GM23338 (cell line): Measurements from ENCODE around the gene GPR162. TPM values are rescaled to one million over a fixed set of nuclear protein-coding genes. Genes with fewer than 3 reads are reported as not detected.

Source experiments
- ATAC-seq: fragments of 200-7000 bp; cut with Tn5 transposase; 3 replicates; pipeline ENCODE4 v1.9.1; 2020
- DNase-seq: peaks from one replicate; pipeline ENCODE4 v3.0.0-alpha.2; 2015; ENCODE audit warnings: low spot score
- H2AFZ ChIP-seq: fragments of 200-600 bp; sonication (generic); 2 replicates; pipeline ENCODE4 v1.8.0; 2016; ENCODE audit warnings: antibody characterized with exemption, mild to moderate bottlenecking, moderate library complexity
- H3F3A ChIP-seq: fragments of 200-600 bp; sonication (generic); replicated peaks from 2 replicates; pipeline ENCODE4 v1.8.0; 2017; ENCODE audit warnings: antibody characterized with exemption, mixed run types, low read depth
- H3K27ac ChIP-seq: fragments of 200-600 bp; sonication (generic); 2 replicates; pipeline ENCODE4 v1.6.1; 2016; ENCODE audit warnings: low read depth
- H3K27me3 ChIP-seq: fragments of 200-600 bp; sonication (generic); 2 replicates; pipeline ENCODE4 v1.8.0; 2016; ENCODE audit warnings: mild to moderate bottlenecking, mixed run types, moderate library complexity; ENCODE audit not compliant: insufficient read depth
- H3K36me3 ChIP-seq: fragments of 200-600 bp; sonication (generic); 2 replicates; pipeline ENCODE4 v1.8.0; 2016; ENCODE audit warnings: mild to moderate bottlenecking; ENCODE audit not compliant: insufficient read depth
- H3K4me1 ChIP-seq: fragments of 200-600 bp; sonication (generic); 2 replicates; pipeline ENCODE4 v1.8.0; 2016; ENCODE audit warnings: mild to moderate bottlenecking, moderate library complexity; ENCODE audit not compliant: insufficient read depth
- H3K4me2 ChIP-seq: fragments of 200-600 bp; sonication (generic); 2 replicates; pipeline ENCODE4 v1.7.1; 2017; ENCODE audit warnings: mixed run types
- H3K4me3 ChIP-seq: fragments of 200-600 bp; sonication (generic); 2 replicates; pipeline ENCODE4 v1.6.1; 2016; ENCODE audit warnings: mixed run types
- H3K79me2 ChIP-seq: fragments of 200-600 bp; sonication (generic); replicated peaks from 2 replicates; pipeline ENCODE4 v1.8.0; 2017; ENCODE audit warnings: mild to moderate bottlenecking; ENCODE audit not compliant: insufficient read depth
- H3K9me2 ChIP-seq: fragments of 200-600 bp; sonication (generic); 2 replicates; pipeline ENCODE4 v1.8.0; 2017; ENCODE audit not compliant: insufficient read depth
- H4K20me1 ChIP-seq: fragments of 200-600 bp; sonication (generic); replicated peaks from 2 replicates; pipeline ENCODE4 v1.8.0; 2017; ENCODE audit warnings: mild to moderate bottlenecking; ENCODE audit not compliant: insufficient read depth
- H3K27ac Mint-ChIP-seq: 2 replicates; pipeline ENCODE4 v1.8.0; 2020; ENCODE audit warnings: inconsistent platforms, mild to moderate bottlenecking, moderate library complexity, mixed read lengths
- H3K27me3 Mint-ChIP-seq: 3 replicates; pipeline ENCODE4 v1.8.0; 2022; ENCODE audit warnings: low read depth, mild to moderate bottlenecking, moderate library complexity, mixed read lengths, inconsistent platforms; ENCODE audit not compliant: insufficient read depth, poor library complexity
- H3K36me3 Mint-ChIP-seq: 3 replicates; pipeline ENCODE4 v1.8.0; 2021; ENCODE audit warnings: low read depth, mild to moderate bottlenecking, inconsistent platforms, moderate library complexity, mixed read lengths
- H3K4me1 Mint-ChIP-seq: 3 replicates; pipeline ENCODE4 v1.8.0; 2020; ENCODE audit warnings: mild to moderate bottlenecking, inconsistent platforms, mixed read lengths
- H3K4me3 Mint-ChIP-seq: 3 replicates; pipeline ENCODE4 v1.8.0; 2021; ENCODE audit warnings: moderate library complexity, mild to moderate bottlenecking, inconsistent platforms, mixed read lengths
- H3K9me3 Mint-ChIP-seq: 3 replicates; pipeline ENCODE4 v1.8.0; 2020; ENCODE audit warnings: moderate library complexity, mild to moderate bottlenecking, inconsistent platforms, mixed read lengths
- CREB1 ChIP-seq: fragments of 250-450 bp; sonication (Bioruptor Pico); IDR thresholded peaks from 2 replicates; pipeline ENCODE4 v1.5.0; 2020; ENCODE audit warnings: low read depth, mild to moderate bottlenecking, moderate library complexity
- EZH2 ChIP-seq: fragments of 200-600 bp; sonication (generic); IDR thresholded peaks from one replicate; pipeline ENCODE4 v1.8.0; 2017; ENCODE audit warnings: antibody characterized with exemption, mild to moderate bottlenecking, low read depth; ENCODE audit not compliant: unreplicated experiment
- EZH2phosphoT487 ChIP-seq: fragments of 200-600 bp; sonication (generic); IDR thresholded peaks from one replicate; pipeline ENCODE4 v1.8.1; 2018; ENCODE audit warnings: antibody characterized with exemption; ENCODE audit not compliant: unreplicated experiment
- POLR2AphosphoS5 ChIP-seq: IDR thresholded peaks from 2 replicates; pipeline ENCODE4 v1.6.1; 2016; ENCODE audit warnings: antibody characterized with exemption, low read depth
- ZNF114 ChIP-seq: fragments of 250-450 bp; sonication (Bioruptor Pico); IDR thresholded peaks from 2 replicates; pipeline ENCODE4 v1.5.0; 2020; ENCODE audit warnings: mild to moderate bottlenecking, moderate library complexity
- ZNF331 ChIP-seq: fragments of 250-450 bp; sonication (Bioruptor Pico); IDR thresholded peaks from 2 replicates; pipeline ENCODE4 v1.5.0; 2020; ENCODE audit warnings: low read depth, mild to moderate bottlenecking, moderate library complexity
- polyA plus RNA-seq: library from polyadenylated mRNA; unstranded; fragments of >200 nt; fragmentation: Nextera tagmentation; extraction: Ambion mirVana; gene quantifications from 2 replicates; pipeline ENCODE4 v1.2.1, GENCODE V29; 2016
- total RNA-seq: library from RNA; depleted of rRNA; stranded (reverse); fragments of >200 nt; shearing (Covaris generic); gene quantifications from 2 replicates; pipeline ENCODE4 v1.2.3, GENCODE V29; 2014
- TF ChIP-seq, protein P1 (sequence below), 2 experiments: fragments of 200-600 bp in 1 of 2; sonication (generic) in 1 of 2; conservative IDR thresholded peaks; 2 replicates each; pipeline versions ENCODE4 v1.5.1 to v1.6.1; 2016 to 2017; ENCODE audit warnings: antibody characterized with exemption in 2 of 2, low read depth in 2 of 2, mild to moderate bottlenecking in 2 of 2, moderate library complexity in 1 of 2
- TF ChIP-seq, protein P2 (sequence below): IDR thresholded peaks from one replicate; pipeline ENCODE4 v1.6.1; 2018; ENCODE audit warnings: antibody characterized with exemption; ENCODE audit not compliant: unreplicated experiment
- TF ChIP-seq, protein P3 (sequence below): fragments of 250-450 bp; sonication (Bioruptor Pico); IDR thresholded peaks from 2 replicates; pipeline ENCODE4 v1.5.0; 2020; ENCODE audit warnings: mild to moderate bottlenecking, moderate library complexity

Gene GPR162
- total and polyA plus RNA-seq, 2 experiments from 2014 or later = 4.7 to 5.0 TPM

DNA sequence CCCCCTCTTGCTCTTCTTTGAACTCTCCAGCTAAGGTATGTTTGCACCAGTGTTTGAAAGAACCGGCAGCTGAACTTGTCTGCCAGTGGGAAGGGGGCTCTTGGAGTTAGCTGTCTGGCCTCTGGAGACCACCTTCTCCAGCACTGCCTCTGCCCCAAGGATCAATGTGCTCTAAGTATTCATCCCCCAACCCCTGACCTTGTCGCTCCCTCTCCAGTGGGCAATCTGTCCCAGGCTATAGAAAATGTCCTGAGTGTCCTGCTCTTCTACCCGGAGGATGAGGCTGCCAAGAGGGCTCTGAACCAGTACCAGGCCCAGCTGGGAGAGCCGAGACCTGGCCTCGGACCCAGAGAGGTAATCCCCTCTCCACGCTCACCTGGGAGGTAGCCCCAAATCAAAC lies 9.4 kb downstream of the GPR162 start (continued):
- TF ChIP-seq, protein P1, sequence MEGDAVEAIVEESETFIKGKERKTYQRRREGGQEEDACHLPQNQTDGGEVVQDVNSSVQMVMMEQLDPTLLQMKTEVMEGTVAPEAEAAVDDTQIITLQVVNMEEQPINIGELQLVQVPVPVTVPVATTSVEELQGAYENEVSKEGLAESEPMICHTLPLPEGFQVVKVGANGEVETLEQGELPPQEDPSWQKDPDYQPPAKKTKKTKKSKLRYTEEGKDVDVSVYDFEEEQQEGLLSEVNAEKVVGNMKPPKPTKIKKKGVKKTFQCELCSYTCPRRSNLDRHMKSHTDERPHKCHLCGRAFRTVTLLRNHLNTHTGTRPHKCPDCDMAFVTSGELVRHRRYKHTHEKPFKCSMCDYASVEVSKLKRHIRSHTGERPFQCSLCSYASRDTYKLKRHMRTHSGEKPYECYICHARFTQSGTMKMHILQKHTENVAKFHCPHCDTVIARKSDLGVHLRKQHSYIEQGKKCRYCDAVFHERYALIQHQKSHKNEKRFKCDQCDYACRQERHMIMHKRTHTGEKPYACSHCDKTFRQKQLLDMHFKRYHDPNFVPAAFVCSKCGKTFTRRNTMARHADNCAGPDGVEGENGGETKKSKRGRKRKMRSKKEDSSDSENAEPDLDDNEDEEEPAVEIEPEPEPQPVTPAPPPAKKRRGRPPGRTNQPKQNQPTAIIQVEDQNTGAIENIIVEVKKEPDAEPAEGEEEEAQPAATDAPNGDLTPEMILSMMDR (conservative IDR thresholded peaks at IDR 0.05; ENCODE audit: low read depth in 2 of 2) = no peak
- TF ChIP-seq EZH2 (no peak), ZNF331 (CRISPR knock-in tag) (no peak), ZNF114 (no peak), EZH2phosphoT487 (no peak)
- TF ChIP-seq, protein P2, sequence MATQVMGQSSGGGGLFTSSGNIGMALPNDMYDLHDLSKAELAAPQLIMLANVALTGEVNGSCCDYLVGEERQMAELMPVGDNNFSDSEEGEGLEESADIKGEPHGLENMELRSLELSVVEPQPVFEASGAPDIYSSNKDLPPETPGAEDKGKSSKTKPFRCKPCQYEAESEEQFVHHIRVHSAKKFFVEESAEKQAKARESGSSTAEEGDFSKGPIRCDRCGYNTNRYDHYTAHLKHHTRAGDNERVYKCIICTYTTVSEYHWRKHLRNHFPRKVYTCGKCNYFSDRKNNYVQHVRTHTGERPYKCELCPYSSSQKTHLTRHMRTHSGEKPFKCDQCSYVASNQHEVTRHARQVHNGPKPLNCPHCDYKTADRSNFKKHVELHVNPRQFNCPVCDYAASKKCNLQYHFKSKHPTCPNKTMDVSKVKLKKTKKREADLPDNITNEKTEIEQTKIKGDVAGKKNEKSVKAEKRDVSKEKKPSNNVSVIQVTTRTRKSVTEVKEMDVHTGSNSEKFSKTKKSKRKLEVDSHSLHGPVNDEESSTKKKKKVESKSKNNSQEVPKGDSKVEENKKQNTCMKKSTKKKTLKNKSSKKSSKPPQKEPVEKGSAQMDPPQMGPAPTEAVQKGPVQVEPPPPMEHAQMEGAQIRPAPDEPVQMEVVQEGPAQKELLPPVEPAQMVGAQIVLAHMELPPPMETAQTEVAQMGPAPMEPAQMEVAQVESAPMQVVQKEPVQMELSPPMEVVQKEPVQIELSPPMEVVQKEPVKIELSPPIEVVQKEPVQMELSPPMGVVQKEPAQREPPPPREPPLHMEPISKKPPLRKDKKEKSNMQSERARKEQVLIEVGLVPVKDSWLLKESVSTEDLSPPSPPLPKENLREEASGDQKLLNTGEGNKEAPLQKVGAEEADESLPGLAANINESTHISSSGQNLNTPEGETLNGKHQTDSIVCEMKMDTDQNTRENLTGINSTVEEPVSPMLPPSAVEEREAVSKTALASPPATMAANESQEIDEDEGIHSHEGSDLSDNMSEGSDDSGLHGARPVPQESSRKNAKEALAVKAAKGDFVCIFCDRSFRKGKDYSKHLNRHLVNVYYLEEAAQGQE = no peak

DNA sequence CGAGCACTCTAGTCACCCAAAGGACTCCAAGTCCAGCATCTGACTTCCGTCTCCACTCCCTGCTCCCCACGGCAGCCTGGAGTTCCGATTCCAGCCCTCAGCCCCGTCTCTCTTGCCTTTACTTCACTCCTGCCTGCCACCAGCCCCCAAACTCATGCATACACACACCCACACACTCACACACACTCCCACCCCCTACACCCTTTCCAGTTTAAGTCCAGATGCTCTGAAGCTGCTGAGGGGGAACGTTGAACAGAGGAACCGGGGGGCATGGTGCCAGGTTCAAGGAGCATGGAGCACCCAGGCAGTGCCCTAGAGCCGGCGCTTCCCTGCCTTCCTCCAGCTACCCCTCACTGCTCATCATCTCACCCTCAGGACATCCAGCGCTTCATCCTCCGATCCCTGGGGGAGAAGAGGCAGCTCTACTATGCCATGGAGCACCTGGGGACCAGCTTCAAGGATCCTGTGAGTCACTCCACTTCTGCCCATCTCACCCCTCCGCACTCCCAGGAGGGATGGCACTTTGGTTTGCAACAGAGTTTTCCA lies 9.9 kb downstream of the GPR162 start:
- Histone ChIP-seq H3F3A (peaks cover 27% of the 10 kb centered on the region), H3K27ac (no peak overlapping the region), H3K4me2 (no peak overlapping the region), H3K9me2 (no peaks in the 10 kb centered on the region), H3K36me3 (peaks cover 3% of the 10 kb centered on the region; the same call in 1 of the 2 replicates), H2AFZ (no peak overlapping the region), H3K79me2 (peaks cover 9% of the 10 kb centered on the region), H3K27me3 (peaks cover 4% of the 10 kb centered on the region; the same call in 1 of the 2 replicates), H3K4me1 (peaks cover 16% of the 10 kb centered on the region), H4K20me1 (peaks cover 3% of the 10 kb centered on the region; the same call in 1 of the 2 replicates), H3K4me3 (no peak overlapping the region)
- Mint-ChIP-seq H3K4me3 (no peak overlapping the region), H3K36me3 (peaks cover 58% of the 10 kb centered on the region), H3K9me3 (no peaks in the 10 kb centered on the region), H3K27ac (no peak overlapping the region), H3K27me3 (peaks cover 22% of the 10 kb centered on the region), H3K4me1 (peaks cover 27% of the 10 kb centered on the region)
- ATAC-seq = no peak
- DNase-seq = no peak
- TF ChIP-seq EZH2 = no peak
- TF ChIP-seq, protein P3, sequence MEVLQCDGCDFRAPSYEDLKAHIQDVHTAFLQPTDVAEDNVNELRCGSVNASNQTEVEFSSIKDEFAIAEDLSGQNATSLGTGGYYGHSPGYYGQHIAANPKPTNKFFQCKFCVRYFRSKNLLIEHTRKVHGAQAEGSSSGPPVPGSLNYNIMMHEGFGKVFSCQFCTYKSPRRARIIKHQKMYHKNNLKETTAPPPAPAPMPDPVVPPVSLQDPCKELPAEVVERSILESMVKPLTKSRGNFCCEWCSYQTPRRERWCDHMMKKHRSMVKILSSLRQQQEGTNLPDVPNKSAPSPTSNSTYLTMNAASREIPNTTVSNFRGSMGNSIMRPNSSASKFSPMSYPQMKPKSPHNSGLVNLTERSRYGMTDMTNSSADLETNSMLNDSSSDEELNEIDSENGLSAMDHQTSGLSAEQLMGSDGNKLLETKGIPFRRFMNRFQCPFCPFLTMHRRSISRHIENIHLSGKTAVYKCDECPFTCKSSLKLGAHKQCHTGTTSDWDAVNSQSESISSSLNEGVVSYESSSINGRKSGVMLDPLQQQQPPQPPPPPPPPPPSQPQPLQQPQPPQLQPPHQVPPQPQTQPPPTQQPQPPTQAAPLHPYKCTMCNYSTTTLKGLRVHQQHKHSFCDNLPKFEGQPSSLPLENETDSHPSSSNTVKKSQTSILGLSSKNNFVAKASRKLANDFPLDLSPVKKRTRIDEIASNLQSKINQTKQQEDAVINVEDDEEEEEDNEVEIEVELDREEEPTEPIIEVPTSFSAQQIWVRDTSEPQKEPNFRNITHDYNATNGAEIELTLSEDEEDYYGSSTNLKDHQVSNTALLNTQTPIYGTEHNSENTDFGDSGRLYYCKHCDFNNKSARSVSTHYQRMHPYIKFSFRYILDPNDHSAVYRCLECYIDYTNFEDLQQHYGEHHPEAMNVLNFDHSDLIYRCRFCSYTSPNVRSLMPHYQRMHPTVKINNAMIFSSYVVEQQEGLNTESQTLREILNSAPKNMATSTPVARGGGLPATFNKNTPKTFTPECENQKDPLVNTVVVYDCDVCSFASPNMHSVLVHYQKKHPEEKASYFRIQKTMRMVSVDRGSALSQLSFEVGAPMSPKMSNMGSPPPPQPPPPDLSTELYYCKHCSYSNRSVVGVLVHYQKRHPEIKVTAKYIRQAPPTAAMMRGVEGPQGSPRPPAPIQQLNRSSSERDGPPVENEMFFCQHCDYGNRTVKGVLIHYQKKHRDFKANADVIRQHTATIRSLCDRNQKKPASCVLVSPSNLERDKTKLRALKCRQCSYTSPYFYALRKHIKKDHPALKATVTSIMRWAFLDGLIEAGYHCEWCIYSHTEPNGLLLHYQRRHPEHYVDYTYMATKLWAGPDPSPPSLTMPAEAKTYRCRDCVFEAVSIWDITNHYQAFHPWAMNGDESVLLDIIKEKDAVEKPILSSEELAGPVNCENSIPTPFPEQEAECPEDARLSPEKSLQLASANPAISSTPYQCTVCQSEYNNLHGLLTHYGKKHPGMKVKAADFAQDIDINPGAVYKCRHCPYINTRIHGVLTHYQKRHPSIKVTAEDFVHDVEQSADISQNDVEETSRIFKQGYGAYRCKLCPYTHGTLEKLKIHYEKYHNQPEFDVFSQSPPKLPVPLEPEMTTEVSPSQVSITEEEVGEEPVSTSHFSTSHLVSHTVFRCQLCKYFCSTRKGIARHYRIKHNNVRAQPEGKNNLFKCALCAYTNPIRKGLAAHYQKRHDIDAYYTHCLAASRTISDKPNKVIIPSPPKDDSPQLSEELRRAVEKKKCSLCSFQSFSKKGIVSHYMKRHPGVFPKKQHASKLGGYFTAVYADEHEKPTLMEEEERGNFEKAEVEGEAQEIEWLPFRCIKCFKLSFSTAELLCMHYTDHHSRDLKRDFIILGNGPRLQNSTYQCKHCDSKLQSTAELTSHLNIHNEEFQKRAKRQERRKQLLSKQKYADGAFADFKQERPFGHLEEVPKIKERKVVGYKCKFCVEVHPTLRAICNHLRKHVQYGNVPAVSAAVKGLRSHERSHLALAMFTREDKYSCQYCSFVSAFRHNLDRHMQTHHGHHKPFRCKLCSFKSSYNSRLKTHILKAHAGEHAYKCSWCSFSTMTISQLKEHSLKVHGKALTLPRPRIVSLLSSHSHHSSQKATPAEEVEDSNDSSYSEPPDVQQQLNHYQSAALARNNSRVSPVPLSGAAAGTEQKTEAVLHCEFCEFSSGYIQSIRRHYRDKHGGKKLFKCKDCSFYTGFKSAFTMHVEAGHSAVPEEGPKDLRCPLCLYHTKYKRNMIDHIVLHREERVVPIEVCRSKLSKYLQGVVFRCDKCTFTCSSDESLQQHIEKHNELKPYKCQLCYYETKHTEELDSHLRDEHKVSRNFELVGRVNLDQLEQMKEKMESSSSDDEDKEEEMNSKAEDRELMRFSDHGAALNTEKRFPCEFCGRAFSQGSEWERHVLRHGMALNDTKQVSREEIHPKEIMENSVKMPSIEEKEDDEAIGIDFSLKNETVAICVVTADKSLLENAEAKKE (CRISPR knock-in tag) = no peak
- TF ChIP-seq POLR2AphosphoS5 = no peak
- no peak for TF ChIP-seq CREB1 (CRISPR knock-in tag)
- TF ChIP-seq, protein P2 = no peak
